ENCODE data around the gene ACOT7. TPM values are rescaled to one million over a fixed set of nuclear protein-coding genes. Genes with fewer than 3 reads are reported as not detected.

ACOT7 gene
- total and polyA plus RNA-seq, 2 donors (not counting 1 experiment from before 2014, with no cell fraction given): 4.2 to 4.6 TPM

DNA sequence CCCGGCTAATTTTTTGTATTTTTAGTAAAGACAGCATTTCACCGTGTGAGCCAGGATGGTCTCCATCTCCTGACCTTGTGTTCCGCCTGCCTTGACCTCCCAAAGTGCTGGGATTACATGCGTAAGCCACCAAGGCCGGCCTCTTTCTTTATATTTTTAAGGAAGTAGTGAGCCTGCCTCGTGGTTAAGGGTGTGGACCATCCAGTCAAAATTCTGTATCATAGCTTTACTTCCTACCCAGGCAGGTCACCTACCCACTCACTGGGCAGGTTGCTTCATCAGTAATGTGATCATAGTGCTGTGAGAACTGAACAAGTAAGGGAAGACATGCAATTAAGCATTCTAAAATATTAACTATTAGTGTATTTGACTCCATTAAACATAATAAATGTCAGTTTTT, 8.1 kb upstream of the ACOT7 start:
- Mint-ChIP-seq H3K9me3 (ENCODE audit: insufficient read depth) (no peaks in the 10 kb centered on the region), H3K4me1 (no peaks in the 10 kb centered on the region), H3K27ac (no peak overlapping the region), H3K27me3 (peaks cover 14% of the 10 kb centered on the region), H3K4me3 (no peak overlapping the region)
- TF ChIP-seq EZH2 (IDR thresholded peaks at IDR 0.05; ENCODE audit: borderline replicate concordance, insufficient read depth, low read depth, low read length, poor library complexity, severe bottlenecking): no peak
- Histone ChIP-seq H3K27me3 (replicated peaks in 1 of 4; ENCODE audit: control extremely low read depth in 1 of 4, control insufficient read depth in 3 of 4, insufficient read depth in 4 of 4, low read length in 3 of 4) (peaks cover 0 to 3% (median 0%) of the 10 kb centered on the region in 4 experiments), H4K20me1 (ENCODE audit: control insufficient read depth, insufficient read depth, low read length, poor library complexity, severe bottlenecking) (no peaks in the 10 kb centered on the region), H3K4me3 (ENCODE audit: control extremely low read depth in 1 of 5, extremely low read depth in 1 of 5, insufficient read depth in 1 of 5, low read depth in 2 of 5, low read length in 4 of 5) (no peak overlapping the region), H3K9me3 (ENCODE audit: control extremely low read depth in 1 of 3, control insufficient read depth in 2 of 3, insufficient read depth in 1 of 3, low read length in 2 of 3) (no peaks in the 10 kb centered on the region), H3K9ac (ENCODE audit: low read length) (no peak overlapping the region), H3K4me1 (ENCODE audit: control insufficient read depth in 2 of 2, insufficient read depth in 2 of 2, low read length in 2 of 2) (no peaks in the 10 kb centered on the region), H3K79me2 (ENCODE audit: control insufficient read depth, insufficient read depth, low read length) (no peaks in the 10 kb centered on the region), H3K27ac (ENCODE audit: low read length in 2 of 2) (no peak overlapping the region), H3K36me3 (replicated peaks in 1 of 2; ENCODE audit: control extremely low read depth in 1 of 2, control insufficient read depth in 1 of 2, extremely low read depth in 1 of 2, insufficient read depth in 2 of 2, low read length in 1 of 2) (no peaks in the 10 kb centered on the region), H3K4me2 (replicated peaks; ENCODE audit: low read depth, low read length, poor library complexity, severe bottlenecking) (no peak overlapping the region), H2AFZ (ENCODE audit: insufficient read depth, low read depth, low read length, poor library complexity, severe bottlenecking) (no peak overlapping the region)
- no peak for ATAC-seq (ENCODE audit: low read depth)
- intact Hi-C loops (cut with micrococcal nuclease): no loop called here
- no peak for DNase-seq
- CTCF ChIA-PET: interaction anchor here (1.5 to 7.9 kb wide), 5 partner anchors 22 to 156 kb away, joined by 4 to 89 read pairs (median 51); partner anchors contain the start of gene HES3
- POLR2A ChIA-PET: no interaction called here
- 84% methylated on average over 3 of the region's 6 CpGs for WGBS (ENCODE audit: insufficient coverage)

DNA sequence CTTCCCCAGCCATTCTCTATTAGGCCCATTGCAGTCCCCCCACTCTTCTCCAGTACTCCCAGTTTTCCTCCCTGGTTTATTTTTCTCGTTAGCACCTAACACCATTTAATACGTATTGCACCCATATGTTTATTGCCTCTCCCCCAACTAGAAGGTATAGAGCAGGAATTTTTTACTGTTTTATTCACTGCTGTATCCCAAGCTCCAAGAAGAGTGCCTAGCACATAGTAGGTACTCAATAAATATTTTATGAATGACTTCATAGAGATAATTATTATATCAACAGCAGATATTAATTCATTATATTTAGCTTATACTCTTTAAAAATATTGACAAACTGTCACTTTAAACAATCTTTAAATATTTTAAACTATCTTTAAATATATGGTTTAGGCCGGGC, 5.7 kb upstream of the ACOT7 start:
- no peaks in the 10 kb centered on the region for H3K9me3 Mint-ChIP-seq (ENCODE audit: insufficient read depth)
- H3K4me2 ChIP-seq (replicated peaks; ENCODE audit: low read depth, low read length, poor library complexity, severe bottlenecking): no peak overlapping the region
- intact Hi-C loops (cut with micrococcal nuclease): no loop called here
- ATAC-seq (ENCODE audit: low read depth) (no peak), DNase-seq (no peak)
- no peak overlapping the region for H3K4me3 ChIP-seq (ENCODE audit: control extremely low read depth in 1 of 5, extremely low read depth in 1 of 5, insufficient read depth in 1 of 5, low read depth in 2 of 5, low read length in 4 of 5)
- no peaks in the 10 kb centered on the region for H3K27me3 ChIP-seq (replicated peaks in 1 of 4; ENCODE audit: control extremely low read depth in 1 of 4, control insufficient read depth in 3 of 4, insufficient read depth in 4 of 4, low read length in 3 of 4)
- peaks cover 5 to 7% of the 10 kb centered on the region in 2 donors for H3K4me1 ChIP-seq (ENCODE audit: control insufficient read depth in 2 of 2, insufficient read depth in 2 of 2, low read length in 2 of 2)
- no peak overlapping the region for H2AFZ ChIP-seq (ENCODE audit: insufficient read depth, low read depth, low read length, poor library complexity, severe bottlenecking)
- WGBS (ENCODE audit: insufficient coverage): no CpG with 5 or more reads among the region's 3 CpGs
- TF ChIP-seq, protein P1, sequence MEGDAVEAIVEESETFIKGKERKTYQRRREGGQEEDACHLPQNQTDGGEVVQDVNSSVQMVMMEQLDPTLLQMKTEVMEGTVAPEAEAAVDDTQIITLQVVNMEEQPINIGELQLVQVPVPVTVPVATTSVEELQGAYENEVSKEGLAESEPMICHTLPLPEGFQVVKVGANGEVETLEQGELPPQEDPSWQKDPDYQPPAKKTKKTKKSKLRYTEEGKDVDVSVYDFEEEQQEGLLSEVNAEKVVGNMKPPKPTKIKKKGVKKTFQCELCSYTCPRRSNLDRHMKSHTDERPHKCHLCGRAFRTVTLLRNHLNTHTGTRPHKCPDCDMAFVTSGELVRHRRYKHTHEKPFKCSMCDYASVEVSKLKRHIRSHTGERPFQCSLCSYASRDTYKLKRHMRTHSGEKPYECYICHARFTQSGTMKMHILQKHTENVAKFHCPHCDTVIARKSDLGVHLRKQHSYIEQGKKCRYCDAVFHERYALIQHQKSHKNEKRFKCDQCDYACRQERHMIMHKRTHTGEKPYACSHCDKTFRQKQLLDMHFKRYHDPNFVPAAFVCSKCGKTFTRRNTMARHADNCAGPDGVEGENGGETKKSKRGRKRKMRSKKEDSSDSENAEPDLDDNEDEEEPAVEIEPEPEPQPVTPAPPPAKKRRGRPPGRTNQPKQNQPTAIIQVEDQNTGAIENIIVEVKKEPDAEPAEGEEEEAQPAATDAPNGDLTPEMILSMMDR (IDR thresholded peaks at IDR 0.05): no peak
- no peak for TF ChIP-seq EZH2 (IDR thresholded peaks at IDR 0.05; ENCODE audit: borderline replicate concordance, insufficient read depth, low read depth, low read length, poor library complexity, severe bottlenecking)
- no peaks in the 10 kb centered on the region for H3K36me3 ChIP-seq (replicated peaks in 1 of 2; ENCODE audit: control extremely low read depth in 1 of 2, control insufficient read depth in 1 of 2, extremely low read depth in 1 of 2, insufficient read depth in 2 of 2, low read length in 1 of 2)
- H3K27ac ChIP-seq (ENCODE audit: low read length in 2 of 2): no peak overlapping the region
- H3K4me1 Mint-ChIP-seq: peaks cover 3% of the 10 kb centered on the region
- peak overlapping the region; percentile 20 for H3K27ac Mint-ChIP-seq
- no peak overlapping the region for H3K4me3 Mint-ChIP-seq
- ChIA-PET CTCF (interaction anchor here (1.0 to 1.3 kb wide), 3 partner anchors 32 to 51 kb away, joined by 3 to 4 read pairs (median 3); no protein-coding TSS in a partner anchor), POLR2A (no interaction called here)
- H3K9me3 ChIP-seq (ENCODE audit: control extremely low read depth in 1 of 3, control insufficient read depth in 2 of 3, insufficient read depth in 1 of 3, low read length in 2 of 3): no peaks in the 10 kb centered on the region
- no peaks in the 10 kb centered on the region for H4K20me1 ChIP-seq (ENCODE audit: control insufficient read depth, insufficient read depth, low read length, poor library complexity, severe bottlenecking)
- peaks cover 11% of the 10 kb centered on the region for H3K27me3 Mint-ChIP-seq
- H3K79me2 ChIP-seq (ENCODE audit: control insufficient read depth, insufficient read depth, low read length): no peaks in the 10 kb centered on the region
- no peak overlapping the region for H3K9ac ChIP-seq (ENCODE audit: low read length)
